ENCODE results near the gene KHSRP. TPM values are rescaled to one million over a fixed set of nuclear protein-coding genes. Genes with fewer than 3 reads are reported as not detected.
A peak's percentile ranks its signal among the peaks of the same experiment; 100 is the strongest.
"Not testable (repeated sequence)": the region's sequence is repeated elsewhere in the genome, so short reads cannot be mapped to it uniquely, and the experiment has no call there.

The KHSRP gene
- polyA plus RNA-seq, 1 donor = 174 TPM

GRCh38 chr19:6451583-6452222 lies 27.1 kb upstream of the KHSRP start:
- no peak for DNase-seq (ENCODE audit: low read depth)

GRCh38 chr19:6450166-6450565 lies 25.6 kb upstream of the KHSRP start:
- DNase-seq (ENCODE audit: low read depth) = no peak

- no peak for DNase-seq (ENCODE audit: low read depth)
Observed at GRCh38 chr19:6448045-6448444, 23.4 kb upstream of the KHSRP start.

GRCh38 chr19:6446452-6446851 lies 21.8 kb upstream of the KHSRP start:
- no peak for DNase-seq (ENCODE audit: low read depth)

- no peak for DNase-seq (ENCODE audit: low read depth)
Observed at GRCh38 chr19:6443986-6444385, 19.4 kb upstream of the KHSRP start.

GRCh38 chr19:6442087-6442688 lies 17.6 kb upstream of the KHSRP start:
- no peak for DNase-seq (ENCODE audit: low read depth)

- no peak for DNase-seq (ENCODE audit: low read depth)
Observed at GRCh38 chr19:6440905-6441304, 16.3 kb upstream of the KHSRP start.

GRCh38 chr19:6439743-6440142 lies 15.1 kb upstream of the KHSRP start:
- no peak for DNase-seq (ENCODE audit: low read depth)

- DNase-seq (ENCODE audit: low read depth) = no peak
Observed at GRCh38 chr19:6433663-6434062, 9.1 kb upstream of the KHSRP start, which contains the start of gene SLC25A41. Gene SLC25A41, minus strand, starts transcription at chr19:6433763. Its CDS starts 70 bp downstream, at chr19:6433693.

- no peak for DNase-seq (ENCODE audit: low read depth)
Observed at GRCh38 chr19:6433165-6433564, 8.6 kb upstream of the KHSRP start.

GRCh38 chr19:6431891-6432290 lies 7.3 kb upstream of the KHSRP start:
- DNase-seq (ENCODE audit: low read depth) = no peak

GRCh38 chr19:6429419-6430221 lies 5.0 kb upstream of the KHSRP start:
- DNase-seq (ENCODE audit: low read depth) = no peak

GRCh38 chr19:6428692-6429418 lies 4.2 kb upstream of the KHSRP start:
- DNase-seq (ENCODE audit: low read depth) = not testable (repeated sequence)

GRCh38 chr19:6427131-6427530 lies 2.5 kb upstream of the KHSRP start:
- DNase-seq (ENCODE audit: low read depth) = no peak

- DNase-seq (ENCODE audit: low read depth) = no peak
Observed at GRCh38 chr19:6425732-6426620, 1.4 kb upstream of the KHSRP start.

GRCh38 chr19:6424939-6425731 lies 524 bp upstream of the KHSRP start:
- DNase-seq (ENCODE audit: low read depth) = peak; percentile 100

GRCh38 chr19:6423499-6424194 lies 964 bp downstream of the KHSRP start:
- DNase-seq (ENCODE audit: low read depth) = no peak

GRCh38 chr19:6421075-6422014 lies 3.3 kb downstream of the KHSRP start:
- no peak for DNase-seq (ENCODE audit: low read depth)

- no peak for DNase-seq (ENCODE audit: low read depth)
Observed at GRCh38 chr19:6418562-6418932, 6.1 kb downstream of the KHSRP start.

Data from forelimb muscle (tissue), 1 donor.